ENCODE data around the gene TAB2. TPM values are rescaled to one million over a fixed set of nuclear protein-coding genes. Genes with fewer than 3 reads are reported as not detected.

TAB2 gene
- total RNA-seq, 6 experiments from 2014 or later, result 37.8 to 50.6 (median 44.5) TPM

- no peaks in the 10 kb centered on the region for H3K27me3 Mint-ChIP-seq (ENCODE audit: insufficient read depth)
- no peak overlapping the region for H3K27ac Mint-ChIP-seq
- no peaks in the 10 kb centered on the region for H3K9me3 Mint-ChIP-seq
- H3K36me3 Mint-ChIP-seq (ENCODE audit: low read depth), result no peaks in the 10 kb centered on the region
- DNase-seq, result no peak
- H3K4me3 Mint-ChIP-seq, result no peak overlapping the region
- H3K4me1 Mint-ChIP-seq (ENCODE audit: low read depth), result peaks cover 21% of the 10 kb centered on the region
- no peak for TF ChIP-seq CTCF (IDR thresholded peaks at IDR 0.05)
These were observed 5.7 kb upstream of the TAB2 start for GRCh38 chr6:149311766-149312165.

GRCh38 chr6:149313070-149313469 is 4.4 kb upstream of the TAB2 start:
- Mint-ChIP-seq H3K4me3 (no peak overlapping the region), H3K27ac (no peak overlapping the region), H3K36me3 (ENCODE audit: low read depth) (no peaks in the 10 kb centered on the region), H3K9me3 (no peaks in the 10 kb centered on the region), H3K27me3 (ENCODE audit: insufficient read depth) (no peaks in the 10 kb centered on the region), H3K4me1 (ENCODE audit: low read depth) (peaks cover 8% of the 10 kb centered on the region)
- no peak for TF ChIP-seq CTCF (IDR thresholded peaks at IDR 0.05)
- DNase-seq, result no peak

- Mint-ChIP-seq H3K27me3 (ENCODE audit: insufficient read depth) (no peaks in the 10 kb centered on the region), H3K4me1 (ENCODE audit: low read depth) (peaks cover 6% of the 10 kb centered on the region), H3K36me3 (ENCODE audit: low read depth) (0 out of 2 replicates have a peak, but pooled peaks cover 3% of the 10 kb centered on the region), H3K9me3 (no peaks in the 10 kb centered on the region), H3K27ac (no peak overlapping the region), H3K4me3 (no peak overlapping the region)
- no peak for TF ChIP-seq CTCF (IDR thresholded peaks at IDR 0.05)
- DNase-seq, result no peak
These were observed 3.7 kb upstream of the TAB2 start for GRCh38 chr6:149313861-149314260.

GRCh38 chr6:149314325-149314905 is 3.1 kb upstream of the TAB2 start:
- H3K36me3 Mint-ChIP-seq (ENCODE audit: low read depth), result 0 out of 2 replicates have a peak, but pooled peaks cover 3% of the 10 kb centered on the region
- H3K4me3 Mint-ChIP-seq, result no peak overlapping the region
- no peaks in the 10 kb centered on the region for H3K27me3 Mint-ChIP-seq (ENCODE audit: insufficient read depth)
- no peaks in the 10 kb centered on the region for H3K9me3 Mint-ChIP-seq
- peaks cover 8% of the 10 kb centered on the region for H3K4me1 Mint-ChIP-seq (ENCODE audit: low read depth)
- TF ChIP-seq CTCF (IDR thresholded peaks at IDR 0.05), result no peak
- no peak for DNase-seq
- no peak overlapping the region for H3K27ac Mint-ChIP-seq

GRCh38 chr6:149316108-149316727 is 1.3 kb upstream of the TAB2 start:
- no peaks in the 10 kb centered on the region for H3K27me3 Mint-ChIP-seq (ENCODE audit: insufficient read depth)
- H3K4me3 Mint-ChIP-seq, result peak overlapping the region; percentile 94
- H3K9me3 Mint-ChIP-seq, result no peaks in the 10 kb centered on the region
- H3K27ac Mint-ChIP-seq, result peak overlapping the region; percentile 79
- 0 out of 2 replicates have a peak, but pooled peaks cover 3% of the 10 kb centered on the region for H3K36me3 Mint-ChIP-seq (ENCODE audit: low read depth)
- no peak for TF ChIP-seq CTCF (IDR thresholded peaks at IDR 0.05)
- H3K4me1 Mint-ChIP-seq (ENCODE audit: low read depth), result peaks cover 26% of the 10 kb centered on the region
- no peak for DNase-seq
